GM23338 (cell line): ENCODE data around the gene GPR149.

Experiments used
- EZH2 ChIP-seq: fragments of 200-600 bp; sonication (generic); IDR thresholded peaks from one replicate; pipeline ENCODE4 v1.8.0; 2017; ENCODE audit warnings: antibody characterized with exemption, mild to moderate bottlenecking, low read depth; ENCODE audit not compliant: unreplicated experiment
- JUNB ChIP-seq: IDR thresholded peaks from one replicate; pipeline ENCODE4 v1.6.1; 2016; ENCODE audit warnings: antibody characterized with exemption; ENCODE audit not compliant: unreplicated experiment
- POLR2AphosphoS5 ChIP-seq: IDR thresholded peaks from 2 replicates; pipeline ENCODE4 v1.6.1; 2016; ENCODE audit warnings: antibody characterized with exemption, low read depth
- TF ChIP-seq, protein P1 (sequence below), 2 experiments: fragments of 200-600 bp in 1 of 2; sonication (generic) in 1 of 2; conservative IDR thresholded peaks; 2 replicates each; pipeline versions ENCODE4 v1.5.1 to v1.6.1; 2016 to 2017; ENCODE audit warnings: antibody characterized with exemption in 2 of 2, low read depth in 2 of 2, mild to moderate bottlenecking in 2 of 2, moderate library complexity in 1 of 2

DNA sequence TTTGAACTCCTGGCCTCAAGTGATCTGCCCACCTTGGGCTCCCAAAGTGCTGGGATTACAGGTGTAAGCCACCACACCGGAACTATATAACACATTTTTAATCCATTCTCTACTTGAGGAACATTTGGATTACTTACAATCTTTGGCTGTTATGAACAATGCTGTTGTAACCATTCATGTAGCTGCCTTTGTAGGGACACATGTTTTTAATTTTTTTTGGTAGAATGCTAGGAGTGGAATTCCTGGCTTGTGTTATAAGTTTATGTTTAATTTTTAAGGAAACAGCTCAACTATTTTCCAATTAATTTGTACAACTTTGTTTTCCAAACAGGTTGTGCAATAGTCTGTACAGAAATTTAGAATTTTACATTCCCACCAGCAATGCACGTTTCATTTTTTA, 51.7 kb downstream of the GPR149 start:
- TF ChIP-seq, protein P1, sequence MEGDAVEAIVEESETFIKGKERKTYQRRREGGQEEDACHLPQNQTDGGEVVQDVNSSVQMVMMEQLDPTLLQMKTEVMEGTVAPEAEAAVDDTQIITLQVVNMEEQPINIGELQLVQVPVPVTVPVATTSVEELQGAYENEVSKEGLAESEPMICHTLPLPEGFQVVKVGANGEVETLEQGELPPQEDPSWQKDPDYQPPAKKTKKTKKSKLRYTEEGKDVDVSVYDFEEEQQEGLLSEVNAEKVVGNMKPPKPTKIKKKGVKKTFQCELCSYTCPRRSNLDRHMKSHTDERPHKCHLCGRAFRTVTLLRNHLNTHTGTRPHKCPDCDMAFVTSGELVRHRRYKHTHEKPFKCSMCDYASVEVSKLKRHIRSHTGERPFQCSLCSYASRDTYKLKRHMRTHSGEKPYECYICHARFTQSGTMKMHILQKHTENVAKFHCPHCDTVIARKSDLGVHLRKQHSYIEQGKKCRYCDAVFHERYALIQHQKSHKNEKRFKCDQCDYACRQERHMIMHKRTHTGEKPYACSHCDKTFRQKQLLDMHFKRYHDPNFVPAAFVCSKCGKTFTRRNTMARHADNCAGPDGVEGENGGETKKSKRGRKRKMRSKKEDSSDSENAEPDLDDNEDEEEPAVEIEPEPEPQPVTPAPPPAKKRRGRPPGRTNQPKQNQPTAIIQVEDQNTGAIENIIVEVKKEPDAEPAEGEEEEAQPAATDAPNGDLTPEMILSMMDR (conservative IDR thresholded peaks at IDR 0.05; ENCODE audit: low read depth in 2 of 2) = no peak
- no peak for TF ChIP-seq JUNB
- no peak for TF ChIP-seq POLR2AphosphoS5
- no peak for TF ChIP-seq EZH2
